A673 (cell line): ENCODE results near the gene BROX. TPM values are rescaled to one million over a fixed set of nuclear protein-coding genes. Genes with fewer than 3 reads are reported as not detected.
"Not testable (repeated sequence)": the region's sequence is repeated elsewhere in the genome, so short reads cannot be mapped to it uniquely, and the experiment has no call there.

Experiments
- BruUV-seq: library from RNA; stranded (reverse); fragments of 400-500 nt; replicated peaks from 2 replicates; lab custom pipeline; 2021; lab: Mats Ljungman, UMichigan
- CTCF ChIA-PET: fragments of 300-600 bp; sonication (Branson Sonifier 250); formaldehyde crosslinking; loops from one replicate; lab custom pipeline; 2022; ENCODE audit warnings: antibody characterized with exemption; lab: Charles Lee
- POLR2A ChIA-PET: fragments of 300-600 bp; sonication (Branson Sonifier 250); formaldehyde crosslinking; loops from one replicate; lab custom pipeline; 2022; ENCODE audit warnings: antibody characterized with exemption; ENCODE audit not compliant: low non-redundant PET; lab: Charles Lee
- DNase-seq: peaks from one replicate; pipeline ENCODE4 v3.0.0-alpha.2; 2015; ENCODE audit warnings: low spot score
- H3K27ac ChIP-seq: fragments of 200-600 bp; sonication (generic); 2 replicates; pipeline ENCODE4 v1.5.1; 2016; ENCODE audit warnings: mixed run types, low read depth, mild to moderate bottlenecking, mixed read lengths, antibody characterized with exemption, low read length; ENCODE audit not compliant: poor library complexity, severe bottlenecking
- H3K27me3 ChIP-seq: fragments of 200-600 bp; sonication (generic); replicated peaks from 2 replicates; pipeline ENCODE4 v1.6.1; 2017; ENCODE audit warnings: mixed run types, low read depth, mild to moderate bottlenecking, mixed read lengths, antibody characterized with exemption, low read length; ENCODE audit not compliant: insufficient read depth, poor library complexity
- H3K36me3 ChIP-seq: fragments of 200-600 bp; sonication (generic); 2 replicates; pipeline ENCODE4 v1.6.1; 2016; ENCODE audit warnings: mixed run types, mild to moderate bottlenecking, mixed read lengths, antibody characterized with exemption, low read length; ENCODE audit not compliant: insufficient read depth, poor library complexity, severe bottlenecking
- H3K4me1 ChIP-seq: fragments of 200-600 bp; sonication (generic); 2 replicates; pipeline ENCODE4 v1.6.1; 2017; ENCODE audit warnings: mixed run types, mild to moderate bottlenecking, mixed read lengths, antibody characterized with exemption, low read length; ENCODE audit not compliant: insufficient read depth, poor library complexity, severe bottlenecking
- H3K4me3 ChIP-seq: fragments of 200-600 bp; sonication (generic); 2 replicates; pipeline ENCODE4 v1.5.1; 2016; ENCODE audit warnings: low read depth, mixed run types, mild to moderate bottlenecking, mixed read lengths, low read length; ENCODE audit not compliant: poor library complexity, severe bottlenecking
- H3K9me3 ChIP-seq: fragments of 200-600 bp; sonication (generic); 2 replicates; pipeline ENCODE4 v1.6.1; 2016; ENCODE audit warnings: mixed run types, low read depth, mild to moderate bottlenecking, mixed read lengths, antibody characterized with exemption, low read length; ENCODE audit not compliant: poor library complexity, severe bottlenecking
- CTCF ChIP-seq: fragments of 300-800, 200-600 bp; sonication (generic); conservative IDR thresholded peaks from 2 replicates; pipeline ENCODE4 v1.5.1; 2017; ENCODE audit warnings: low read depth, mild to moderate bottlenecking, antibody characterized with exemption, low read length, moderate library complexity, mixed read lengths
- EZH2 ChIP-seq: fragments of 200-600 bp; sonication (generic); IDR thresholded peaks from 2 replicates; pipeline ENCODE4 v1.6.1; 2017; ENCODE audit warnings: borderline replicate concordance, low read depth, mild to moderate bottlenecking, mixed read lengths, antibody characterized with exemption, low read length; ENCODE audit not compliant: poor library complexity, severe bottlenecking
- intact Hi-C: fragments of 100-400 bp; cut with micrococcal nuclease; formaldehyde crosslinking; loops from one replicate; pipeline ENCODE4 v1.10.0; 2022; ENCODE audit not compliant: unreplicated experiment
- total RNA-seq: library from RNA; stranded (reverse); gene quantifications from 2 replicates; pipeline ENCODE4 v1.2.3, GENCODE V29; 2021

BROX gene
- total RNA-seq, 1 experiment from 2014 or later: 36.2 TPM

GRCh38 chr1:222757646-222758268 is 45.4 kb downstream of the BROX start:
- BruUV-seq: no TSS peak
- Histone ChIP-seq H3K27ac (no peak overlapping the region), H3K27me3 (peaks cover 5% of the 10 kb centered on the region), H3K36me3 (no peaks in the 10 kb centered on the region), H3K9me3 (no peaks in the 10 kb centered on the region), H3K4me3 (no peak overlapping the region), H3K4me1 (no peaks in the 10 kb centered on the region)
- CTCF ChIA-PET: no interaction called here
- intact Hi-C loops: no loop called here
- POLR2A ChIA-PET: no interaction called here
- no peak for TF ChIP-seq EZH2
- DNase-seq: no peak

GRCh38 chr1:222759451-222760035 is 47.2 kb downstream of the BROX start:
- intact Hi-C loops: no loop called here
- Histone ChIP-seq H3K36me3 (no peaks in the 10 kb centered on the region), H3K4me3 (no peak overlapping the region), H3K27ac (no peak overlapping the region), H3K4me1 (no peaks in the 10 kb centered on the region), H3K27me3 (peaks cover 5% of the 10 kb centered on the region), H3K9me3 (no peaks in the 10 kb centered on the region)
- DNase-seq: no peak
- no TSS peak for BruUV-seq
- TF ChIP-seq EZH2 (no peak), CTCF (no peak)
- ChIA-PET CTCF (no interaction called here), POLR2A (no interaction called here)

- no peak for TF ChIP-seq CTCF
- TF ChIP-seq EZH2: no peak
- Histone ChIP-seq H3K4me1 (no peaks in the 10 kb centered on the region), H3K27me3 (peaks cover 5% of the 10 kb centered on the region), H3K27ac (no peak overlapping the region), H3K36me3 (no peaks in the 10 kb centered on the region), H3K9me3 (no peaks in the 10 kb centered on the region), H3K4me3 (no peak overlapping the region)
- BruUV-seq: no TSS peak
- intact Hi-C loops: no loop called here
- DNase-seq: no peak
- ChIA-PET POLR2A (no interaction called here), CTCF (no interaction called here)
Observed at GRCh38 chr1:222761083-222761482, 48.7 kb downstream of the BROX start.

- H3K4me1 ChIP-seq, intact Hi-C loops, H3K4me3 ChIP-seq, H3K27me3 ChIP-seq, DNase-seq, H3K36me3 ChIP-seq, BruUV-seq, POLR2A ChIA-PET, H3K27ac ChIP-seq, H3K9me3 ChIP-seq, CTCF ChIA-PET: not testable (repeated sequence)
Observed at GRCh38 chr1:222762178-222762577, 49.8 kb downstream of the BROX start.
